Spleen (tissue), 11 donors: Measurements from ENCODE around the gene DDX39A. TPM values are rescaled to one million over a fixed set of nuclear protein-coding genes. Genes with fewer than 3 reads are reported as not detected.

Experiments used
- DNase-seq: peaks from one replicate; pipeline ENCODE4 v3.0.0-alpha.2; 2020
- H3K27ac ChIP-seq, 8 donors: fragments of 200-600 bp; sonication (generic) in 7 of 8; 1 replicate in 4 of 8; 2 replicates in 4 of 8; pipeline versions ENCODE4 v1.5.0 to v1.8.0; 2016 to 2021; ENCODE audit warnings: inconsistent platforms in 4 of 8, mild to moderate bottlenecking in 4 of 8, moderate library complexity in 1 of 8
- H3K27me3 ChIP-seq, 7 donors: fragments of 200-600 bp; sonication (generic) in 6 of 7; replicated peaks in 1 of 7; 1 replicate in 4 of 7; 2 replicates in 3 of 7; pipeline versions ENCODE4 v1.5.0 to v1.8.0; 2016 to 2021; ENCODE audit warnings: inconsistent platforms in 3 of 7, mild to moderate bottlenecking in 1 of 7
- H3K36me3 ChIP-seq, 6 donors: fragments of 200-600 bp; sonication (generic) in 5 of 6; 1 replicate in 4 of 6; 2 replicates in 2 of 6; pipeline versions ENCODE4 v1.5.0 to v1.8.0; 2016 to 2021; ENCODE audit warnings: inconsistent platforms in 2 of 6
- H3K4me1 ChIP-seq, 6 donors: fragments of 200-600 bp; sonication (generic) in 5 of 6; 1 replicate in 3 of 6; 2 replicates in 3 of 6; pipeline versions ENCODE4 v1.5.0 to v1.8.0; 2016 to 2021; ENCODE audit warnings: inconsistent platforms in 3 of 6
- H3K4me3 ChIP-seq, 8 donors: fragments of 200-600 bp; sonication (generic) in 7 of 8; 1 replicate in 4 of 8; 2 replicates in 4 of 8; pipeline versions ENCODE4 v1.5.0 to v1.8.0; 2016 to 2021; ENCODE audit warnings: inconsistent platforms in 4 of 8, mild to moderate bottlenecking in 4 of 8, moderate library complexity in 2 of 8
- H3K9me3 ChIP-seq, 8 donors: fragments of 200-600 bp; sonication (generic) in 7 of 8; 1 replicate in 4 of 8; 2 replicates in 4 of 8; pipeline versions ENCODE4 v1.5.0 to v1.8.0; 2016 to 2021; ENCODE audit warnings: inconsistent platforms in 4 of 8
- CTCF ChIP-seq, 11 experiments: fragments of 200-600 bp in 7 of 11; fragments of 450-650 bp in 4 of 11; sonication (generic) in 4 of 11; IDR thresholded peaks in 8 of 11; conservative IDR thresholded peaks in 3 of 11; 1 replicate in 7 of 11; 2 replicates in 4 of 11; pipeline versions ENCODE4 v1.4.0 to v1.8.0; 2016 to 2021; ENCODE audit warnings: antibody characterized with exemption in 11 of 11, inconsistent platforms in 4 of 11, mild to moderate bottlenecking in 1 of 11
- POLR2A ChIP-seq, 3 donors: fragments of 450-650 bp; IDR thresholded peaks; one replicate each; pipeline ENCODE4 v1.5.1; 2017; ENCODE audit warnings: antibody characterized with exemption in 3 of 3, mild to moderate bottlenecking in 1 of 3
- POLR2AphosphoS5 ChIP-seq, 3 donors: sonication (generic); formaldehyde crosslinking; IDR thresholded peaks; one replicate each; pipeline ENCODE4 v1.5.1; 2017; ENCODE audit warnings: antibody characterized with exemption in 3 of 3
- WGBS, 5 donors: extraction: QIAGEN DNeasy Blood & Tissue Kit in 3 of 5; methylation state at CpG; one replicate each; pipeline versions ENCODE4 v1.1.5 to v1.1.7; 2013 to 2018; 5-methylcytosine and 5-hydroxymethylcytosine counted together
- intact Hi-C: fragments of 100-400 bp; cut with DNase I; formaldehyde crosslinking; loops from one replicate; pipeline ENCODE4 v1.15.0; 2023; ENCODE audit warnings: low total_unique reads
- polyA plus RNA-seq, 3 donors: library from polyadenylated mRNA; stranded (reverse); fragments of 200-250 nt; gene quantifications; one replicate each; pipeline ENCODE4 v1.2.1, GENCODE V29; 2013
- total RNA-seq, 7 donors: library from RNA; depleted of rRNA in 3 of 7; stranded (reverse); fragments of >200 nt in 3 of 7; fragmentation: NEBNext Ultra II Directional in 4 of 7; extraction: Animal tissue kit (Norgen Biotek cat#: 25700) in 4 of 7; gene quantifications; one replicate each; pipeline versions ENCODE4 v1.1.0 to v1.2.1, GENCODE V29; 2016 to 2021
- donor health status: healthy with polysubstance abuse.
- donor health status: DM: no; HTN: no; CAD: no; lungs with moderate emphysema.
- donor health status: DM: no; HTN: no; CAD: no.
- donor health status: Bipolar disorder and iron deficiency.
- donor health status: healthy.
- donor health status: DM: no; HTN: no; CAD: no.
- donor health status: DM: yes; HTN: yes; CAD: no.

DDX39A gene
- total and polyA plus RNA-seq, 10 donors: 81.8 to 267 (median 138) TPM

DNA sequence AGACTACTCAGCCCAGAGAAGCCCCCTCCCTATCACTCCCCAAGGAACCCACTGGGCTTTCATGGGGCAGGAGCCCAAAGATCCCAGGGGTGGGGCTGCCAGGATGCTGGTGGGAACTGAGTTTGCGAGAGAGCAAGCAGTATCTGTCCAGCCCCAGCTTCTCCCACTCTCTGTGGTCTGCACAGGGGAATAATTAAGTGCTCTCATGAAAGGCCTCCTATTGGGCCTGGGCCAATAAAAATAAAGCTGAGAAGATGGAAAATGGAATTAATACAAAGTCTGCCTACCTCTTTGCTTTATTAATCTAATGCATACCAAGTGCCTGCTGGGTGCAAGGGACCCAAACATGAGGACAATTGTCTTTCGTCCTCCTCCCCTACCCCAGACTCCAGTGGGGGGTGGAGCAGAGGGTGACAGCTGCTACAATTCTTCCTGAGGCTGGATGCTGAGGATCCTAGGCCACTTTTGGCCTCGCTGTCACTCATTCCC lies 5.4 kb downstream of the DDX39A start:
- no peaks in the 10 kb centered on the region for H3K27me3 ChIP-seq
- intact Hi-C loops: no loop called here
- peak overlapping the region in 5 of 8 donors; percentile 27 to 89 (median 83) for H3K27ac ChIP-seq
- H3K4me1 ChIP-seq: peaks cover 64 to 100% (median 95%) of the 10 kb centered on the region in 6 donors
- H3K4me3 ChIP-seq: no peak overlapping the region
- WGBS, 5 donors: 69 to 80% (median 77%) methylated on average over 3 of the region's 3 CpGs
- peaks cover 2 to 87% (median 48%) of the 10 kb centered on the region in 6 donors for H3K36me3 ChIP-seq
- no peaks in the 10 kb centered on the region for H3K9me3 ChIP-seq
- no peak for TF ChIP-seq POLR2A (IDR thresholded peaks at IDR 0.05)
- TF ChIP-seq CTCF (IDR thresholded peaks at IDR 0.05 in 8 of 11, conservative IDR thresholded peaks at IDR 0.05 in 3 of 11): no peak
- TF ChIP-seq POLR2AphosphoS5 (IDR thresholded peaks at IDR 0.05): no peak
- no peak for DNase-seq

DNA sequence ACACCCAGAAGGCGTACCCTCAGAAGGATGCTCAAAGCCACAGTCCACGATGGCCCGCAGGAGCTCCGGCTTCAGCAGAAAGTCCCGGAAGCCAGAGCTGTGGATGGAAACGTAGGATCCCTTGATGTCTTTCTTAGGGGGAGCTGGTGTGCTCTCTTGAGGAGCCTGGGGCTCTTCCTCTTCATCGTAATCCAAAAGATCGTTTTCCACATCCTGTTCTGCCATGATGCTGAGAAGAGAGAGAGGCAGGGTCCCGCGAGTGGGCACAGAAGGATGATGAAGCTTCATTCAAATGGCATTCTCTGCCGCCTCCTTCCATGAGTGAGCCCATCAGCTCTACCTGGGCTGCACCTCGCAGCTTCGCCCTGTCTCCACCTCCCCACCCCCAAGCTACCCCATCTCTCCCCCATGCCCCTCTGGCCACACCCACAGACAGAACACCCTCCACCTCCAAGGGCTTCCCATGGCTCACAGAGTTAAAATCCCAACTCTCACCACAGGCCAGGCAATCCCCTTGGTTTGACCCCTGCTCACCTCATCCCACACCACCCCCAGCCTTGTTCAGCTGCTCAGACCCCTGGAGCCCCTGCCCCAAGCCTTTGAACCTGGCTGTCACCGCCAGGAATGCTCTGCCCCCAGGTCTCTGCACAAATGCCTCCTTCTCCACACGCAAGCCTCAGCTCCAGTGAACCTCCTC lies 6.0 kb downstream of the DDX39A start:
- intact Hi-C loops: no loop called here
- Histone ChIP-seq H3K9me3 (no peaks in the 10 kb centered on the region), H3K4me3 (no peak overlapping the region), H3K36me3 (peaks cover 2 to 93% (median 53%) of the 10 kb centered on the region in 6 donors), H3K27ac (peak overlapping the region in 5 of 8 donors; percentile 27 to 89 (median 83)), H3K4me1 (peaks cover 67 to 100% (median 94%) of the 10 kb centered on the region in 6 donors), H3K27me3 (no peaks in the 10 kb centered on the region)
- WGBS, 5 donors: 82 to 88% (median 82%) methylated on average over 15 of the region's 15 CpGs
- DNase-seq: no peak
- TF ChIP-seq POLR2A (IDR thresholded peaks at IDR 0.05): no peak
- TF ChIP-seq POLR2AphosphoS5 (IDR thresholded peaks at IDR 0.05): no peak
- TF ChIP-seq CTCF (IDR thresholded peaks at IDR 0.05 in 8 of 11, conservative IDR thresholded peaks at IDR 0.05 in 3 of 11): no peak

DNA sequence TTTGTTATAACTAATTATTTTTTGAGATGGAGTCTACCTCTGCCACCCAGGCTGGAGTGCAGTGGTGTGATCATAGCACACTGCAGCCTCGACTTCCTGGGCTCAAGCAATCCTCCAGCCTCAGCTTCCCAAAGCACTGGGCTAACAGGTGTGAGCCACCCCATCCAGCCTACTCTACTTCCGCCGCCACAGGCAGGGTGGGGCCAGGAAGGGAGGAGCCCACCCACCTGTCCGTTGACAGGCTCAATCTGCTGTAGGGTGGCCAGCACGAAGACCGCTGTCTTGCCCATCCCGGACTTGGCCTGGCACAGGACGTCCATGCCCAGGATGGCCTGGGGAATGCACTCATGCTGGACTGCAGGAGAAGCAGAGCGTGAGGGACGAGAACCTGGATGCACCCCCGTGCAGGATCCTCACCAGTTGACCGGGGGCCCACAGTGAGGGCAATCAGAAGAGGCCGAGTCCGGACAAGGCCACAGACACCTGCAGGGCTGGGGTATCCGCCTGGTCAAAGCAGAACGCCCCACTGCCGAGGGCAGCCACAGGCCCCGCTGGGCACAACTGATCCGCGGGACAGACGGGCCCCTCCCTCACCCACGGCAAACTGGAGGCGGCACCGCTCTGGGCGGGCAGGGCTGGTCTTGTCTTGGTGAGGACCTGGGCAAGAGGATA lies 6.7 kb downstream of the DDX39A start:
- Histone ChIP-seq H3K9me3 (no peaks in the 10 kb centered on the region), H3K36me3 (peaks cover 2 to 100% (median 60%) of the 10 kb centered on the region in 6 donors), H3K27me3 (no peaks in the 10 kb centered on the region), H3K4me3 (peak overlapping the region in 1 of 8 donors; percentile 1), H3K4me1 (peaks cover 64 to 100% (median 90%) of the 10 kb centered on the region in 6 donors), H3K27ac (peak overlapping the region in 4 of 8 donors; percentile 81 to 89 (median 84))
- intact Hi-C loops: no loop called here
- WGBS, 5 donors: 72 to 91% (median 84%) methylated on average over 15 to 25 of the region's 25 CpGs
- no peak for DNase-seq
- peak; percentile 23 to 82 (median 51) for TF ChIP-seq POLR2AphosphoS5 (IDR thresholded peaks at IDR 0.05)
- no peak for TF ChIP-seq CTCF (IDR thresholded peaks at IDR 0.05 in 8 of 11, conservative IDR thresholded peaks at IDR 0.05 in 3 of 11)

DNA sequence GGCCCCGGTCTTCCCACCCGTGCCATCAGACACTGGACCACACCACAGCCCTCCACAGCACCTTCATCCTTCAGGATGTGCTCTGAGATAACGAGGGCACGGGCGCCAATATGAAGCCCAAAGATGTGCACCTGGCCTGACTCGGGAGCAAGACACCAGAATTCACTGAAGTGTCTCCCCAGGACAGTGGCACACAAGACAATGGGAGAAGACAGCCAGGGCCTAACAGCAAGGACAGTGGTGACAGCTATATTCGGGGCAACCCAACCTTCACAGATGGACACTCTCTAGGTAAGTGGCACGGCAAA lies 7.2 kb downstream of the DDX39A start:
- 81 to 91% (median 85%) methylated on average over 8 of the region's 8 CpGs for WGBS, 5 donors
- no peak for DNase-seq
- Histone ChIP-seq H3K27me3 (no peaks in the 10 kb centered on the region), H3K4me1 (peaks cover 59 to 100% (median 87%) of the 10 kb centered on the region in 6 donors), H3K4me3 (no peak overlapping the region), H3K27ac (peak overlapping the region in 5 of 8 donors; percentile 27 to 89 (median 83)), H3K9me3 (no peaks in the 10 kb centered on the region), H3K36me3 (peaks cover 2 to 100% (median 66%) of the 10 kb centered on the region in 6 donors)
- TF ChIP-seq POLR2AphosphoS5 (IDR thresholded peaks at IDR 0.05) (peak in 1 of 3 donors; percentile 28), CTCF (IDR thresholded peaks at IDR 0.05 in 8 of 11, conservative IDR thresholded peaks at IDR 0.05 in 3 of 11) (no peak)
- intact Hi-C loops: no loop called here
